ENCODE measurements around the gene APBB2.

DNA sequence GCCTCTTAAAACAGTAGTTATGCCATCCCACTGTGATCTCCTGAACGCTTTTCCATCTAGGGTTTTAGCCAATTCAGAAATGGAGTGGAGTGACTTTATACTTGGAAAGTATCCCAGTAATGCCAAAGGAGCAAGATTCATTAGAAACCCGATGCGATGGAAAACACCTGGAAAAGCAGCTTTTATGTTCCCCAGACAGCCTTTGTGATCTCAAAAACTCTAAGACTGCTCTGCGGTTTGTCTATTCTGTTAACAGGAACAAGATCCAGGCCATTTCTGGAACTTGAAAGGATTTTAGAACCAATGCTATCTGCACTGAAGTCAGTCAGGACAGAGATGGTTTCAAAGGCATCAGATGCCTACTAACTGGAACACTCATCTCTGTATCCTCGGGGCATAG, 145.1 kb downstream of the APBB2 start:
- TF ChIP-seq CTCF (conservative IDR thresholded peaks at IDR 0.05 in 1 of 2, IDR thresholded peaks at IDR 0.05 in 1 of 2; ENCODE audit: extremely low read depth in 1 of 2, insufficient read depth in 1 of 2, low read depth in 1 of 2, low read length in 2 of 2) (no peak), EZH2 (IDR thresholded peaks at IDR 0.05; ENCODE audit: borderline replicate concordance, low read length) (no peak)
